GM23248 (cell line): ENCODE measurements around the gene LGALS3BP. TPM values are rescaled to one million over a fixed set of nuclear protein-coding genes. Genes with fewer than 3 reads are reported as not detected.

Experiments
- DNase-seq: peaks from one replicate; pipeline ENCODE4 v3.0.0-alpha.2; 2015
- H2AFZ ChIP-seq: fragments of 200-600 bp; sonication (generic); 2 replicates; pipeline ENCODE4 v1.6.1; 2016; ENCODE audit warnings: antibody characterized with exemption
- H3F3A ChIP-seq: fragments of 200-600 bp; sonication (generic); 2 replicates; pipeline ENCODE4 v1.6.1; 2016; ENCODE audit warnings: mild to moderate bottlenecking, antibody characterized with exemption, mixed run types; ENCODE audit not compliant: insufficient read depth
- H3K27ac ChIP-seq: fragments of 200-600 bp; sonication (generic); 2 replicates; pipeline ENCODE4 v1.5.1; 2016; ENCODE audit warnings: mild to moderate bottlenecking
- H3K27me3 ChIP-seq: fragments of 200-600 bp; sonication (generic); replicated peaks from 2 replicates; pipeline ENCODE4 v1.6.1; 2016; ENCODE audit warnings: mild to moderate bottlenecking; ENCODE audit not compliant: insufficient read depth
- H3K36me3 ChIP-seq: fragments of 200-600 bp; sonication (generic); 2 replicates; pipeline ENCODE4 v1.6.1; 2016; ENCODE audit warnings: low read depth, mild to moderate bottlenecking
- H3K4me1 ChIP-seq: fragments of 200-600 bp; sonication (generic); 2 replicates; pipeline ENCODE4 v1.6.1; 2016; ENCODE audit warnings: mild to moderate bottlenecking; ENCODE audit not compliant: insufficient read depth
- H3K4me2 ChIP-seq: fragments of 200-600 bp; sonication (generic); one replicate; pipeline ENCODE4 v1.6.1; 2016; ENCODE audit warnings: mild to moderate bottlenecking; ENCODE audit not compliant: unreplicated experiment
- H3K4me3 ChIP-seq: fragments of 200-600 bp; sonication (generic); 2 replicates; pipeline ENCODE4 v1.5.1; 2016; ENCODE audit warnings: mild to moderate bottlenecking
- H3K79me2 ChIP-seq: fragments of 200-600 bp; sonication (generic); 2 replicates; pipeline ENCODE4 v1.6.1; 2016; ENCODE audit warnings: mild to moderate bottlenecking; ENCODE audit not compliant: insufficient read depth
- H3K9ac ChIP-seq: fragments of 200-600 bp; sonication (generic); 2 replicates; pipeline ENCODE4 v1.6.1; 2016; ENCODE audit warnings: mild to moderate bottlenecking
- H3K9me2 ChIP-seq: fragments of 200-600 bp; sonication (generic); 2 replicates; pipeline ENCODE4 v1.6.1; 2016; ENCODE audit warnings: mixed run types, mild to moderate bottlenecking, moderate library complexity; ENCODE audit not compliant: insufficient read depth
- H3K9me3 ChIP-seq: fragments of 200-600 bp; sonication (generic); one replicate; pipeline ENCODE4 v1.6.1; 2017; ENCODE audit warnings: low read depth
- H4K20me1 ChIP-seq: fragments of 200-600 bp; sonication (generic); 2 replicates; pipeline ENCODE4 v1.6.0; 2016; ENCODE audit not compliant: insufficient read depth
- EZH2 ChIP-seq: fragments of 200-600 bp; sonication (generic); IDR thresholded peaks from 2 replicates; pipeline ENCODE4 v1.6.1; 2018; ENCODE audit warnings: antibody characterized with exemption, mild to moderate bottlenecking; ENCODE audit not compliant: insufficient read depth, poor library complexity, severe bottlenecking
- EZH2phosphoT487 ChIP-seq: fragments of 200-600 bp; sonication (generic); IDR thresholded peaks from 2 replicates; pipeline ENCODE4 v1.6.1; 2018; ENCODE audit warnings: antibody characterized with exemption, moderate library complexity, mild to moderate bottlenecking, low read depth; ENCODE audit not compliant: insufficient read depth
- WGBS, 2 experiments: methylation state at CpG; one replicate each; pipeline ENCODE4 v1.1.6; 2015 to 2017; ENCODE audit warnings: low lambda C conversion rate in 2 of 2, low coverage in 1 of 2; ENCODE audit errors: missing lambda C conversion rate in 2 of 2; 5-methylcytosine and 5-hydroxymethylcytosine counted together
- in situ Hi-C: fragments of 300-500 bp; cut with MboI; formaldehyde crosslinking; loops from 2 replicates; pipeline ENCODE4 v1.15.0; 2020
- polyA plus RNA-seq: library from polyadenylated mRNA; unstranded; fragments of >200 nt; fragmentation: Nextera tagmentation; extraction: Ambion mirVana; gene quantifications from 2 replicates; pipeline ENCODE4 v1.2.1, GENCODE V29; 2016
- total RNA-seq: library from RNA; depleted of rRNA; stranded (reverse); fragments of >200 nt; shearing (Covaris generic); gene quantifications from 2 replicates; pipeline ENCODE4 v1.2.3, GENCODE V29; 2014; rRNA removed

Gene LGALS3BP
- total and polyA plus RNA-seq, 2 experiments from 2014 or later, result 8.6 to 8.8 TPM

DNA sequence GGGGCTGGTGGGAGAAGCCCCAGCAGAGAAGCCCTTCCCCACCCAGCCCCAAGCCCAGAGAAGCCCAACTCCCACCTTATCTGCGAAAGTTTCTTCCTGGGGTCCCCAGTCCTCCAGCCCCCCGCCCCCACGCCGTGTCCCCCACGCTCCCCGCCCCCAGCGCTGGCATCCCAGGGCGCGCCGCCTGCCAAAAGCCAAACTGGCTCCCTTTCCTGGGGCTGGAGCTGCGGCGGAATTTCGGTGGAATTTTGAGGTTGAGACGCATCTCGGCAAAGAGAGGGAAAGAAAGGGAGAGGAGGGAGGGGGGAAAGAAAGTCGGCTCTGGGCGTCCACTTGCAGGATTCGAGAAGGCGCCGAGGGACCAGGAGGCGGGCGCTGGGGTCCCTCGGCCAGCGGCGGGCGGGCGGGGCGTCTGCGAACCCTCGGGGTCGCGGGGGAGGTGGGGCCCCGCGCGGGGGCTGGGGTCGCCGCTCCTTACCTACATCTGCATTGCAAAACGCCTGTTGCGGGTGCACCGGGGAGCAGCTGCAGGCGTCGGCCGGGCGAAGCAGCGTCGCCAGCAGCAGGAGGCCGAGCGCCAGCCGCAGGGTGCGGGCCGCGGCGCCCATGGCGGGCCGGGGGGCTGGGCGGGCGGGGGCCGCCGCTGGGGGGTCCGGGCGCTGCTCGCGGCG is 55.1 kb downstream of the LGALS3BP start:
- H3K27ac ChIP-seq, result peak overlapping the region; percentile 65
- H4K20me1 ChIP-seq, result no peaks in the 10 kb centered on the region; the same call in 1 of the 2 replicates
- no peaks in the 10 kb centered on the region for H3K9me3 ChIP-seq
- TF ChIP-seq EZH2phosphoT487 (no peak), EZH2 (no peak)
- no peak overlapping the region for H2AFZ ChIP-seq
- H3K4me3 ChIP-seq, result peak overlapping the region; percentile 80
- H3K9ac ChIP-seq, result peak overlapping the region; percentile 82
- peak; percentile 67 for DNase-seq
- 1 to 2% methylated on average over 15 to 58 of the region's 64 CpGs for WGBS, 2 experiments
- peaks cover 51% of the 10 kb centered on the region for H3K79me2 ChIP-seq
- no peaks in the 10 kb centered on the region for H3K9me2 ChIP-seq
- no peaks in the 10 kb centered on the region for H3K27me3 ChIP-seq
- peak overlapping the region; percentile 100 for H3K4me2 ChIP-seq
- H3K36me3 ChIP-seq, result no peaks in the 10 kb centered on the region
- H3K4me1 ChIP-seq, result peaks cover 32% of the 10 kb centered on the region
- in situ Hi-C loops, result no loop called here
- peaks cover 37% of the 10 kb centered on the region for H3F3A ChIP-seq

DNA sequence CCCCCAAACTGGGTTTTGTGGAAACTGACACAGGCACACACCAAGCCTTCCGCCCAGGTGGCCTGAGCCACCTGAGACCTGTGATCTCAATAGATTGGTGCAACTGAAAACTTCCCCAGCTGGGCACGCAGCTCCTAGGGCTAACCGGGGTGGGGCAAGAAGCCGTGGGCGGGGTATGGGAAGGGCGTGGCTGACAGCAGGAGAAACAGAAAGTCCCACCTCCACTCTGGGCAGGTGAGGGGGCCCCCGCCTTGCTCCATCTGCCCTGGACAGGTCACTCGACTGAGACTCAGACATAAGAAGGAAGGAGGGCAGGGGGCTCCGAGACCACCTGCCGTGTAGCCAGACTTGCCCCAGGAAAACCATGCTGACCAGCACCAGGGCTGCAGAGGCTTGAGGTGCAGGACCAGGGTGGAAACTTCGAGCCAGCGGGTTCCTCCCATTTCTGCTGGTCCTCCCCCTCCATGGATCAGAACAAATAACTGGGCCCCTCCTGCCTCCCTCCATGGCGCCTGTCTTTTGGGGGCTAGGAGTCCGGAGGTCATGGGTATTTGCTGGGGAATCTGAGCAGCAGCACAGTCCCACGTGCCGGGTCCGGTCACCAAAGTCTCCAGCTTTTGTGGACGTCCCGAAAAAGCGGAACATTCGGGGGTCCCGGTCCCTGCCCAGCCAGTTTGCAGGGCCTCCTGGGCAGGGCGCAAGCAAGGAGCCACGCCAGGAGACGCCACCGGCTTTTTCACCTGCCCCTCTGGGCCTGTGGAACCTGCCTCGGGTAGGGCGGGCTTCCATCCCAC is 55.9 kb downstream of the LGALS3BP start:
- Histone ChIP-seq H3K4me2 (peak overlapping the region; percentile 100), H3F3A (peaks cover 37% of the 10 kb centered on the region), H2AFZ (no peak overlapping the region), H3K36me3 (no peaks in the 10 kb centered on the region), H3K9me3 (no peaks in the 10 kb centered on the region), H3K4me3 (peak overlapping the region; percentile 80), H4K20me1 (no peaks in the 10 kb centered on the region; the same call in 1 of the 2 replicates), H3K79me2 (peaks cover 58% of the 10 kb centered on the region), H3K9ac (peak overlapping the region; percentile 82), H3K9me2 (no peaks in the 10 kb centered on the region), H3K27me3 (no peaks in the 10 kb centered on the region), H3K4me1 (peaks cover 36% of the 10 kb centered on the region), H3K27ac (peak overlapping the region; percentile 65)
- DNase-seq, result peak; percentile 68
- TF ChIP-seq EZH2phosphoT487, result no peak
- no peak for TF ChIP-seq EZH2
- in situ Hi-C loops, result no loop called here
- WGBS, 2 experiments, result 2% methylated on average over 27 to 28 of the region's 28 CpGs

DNA sequence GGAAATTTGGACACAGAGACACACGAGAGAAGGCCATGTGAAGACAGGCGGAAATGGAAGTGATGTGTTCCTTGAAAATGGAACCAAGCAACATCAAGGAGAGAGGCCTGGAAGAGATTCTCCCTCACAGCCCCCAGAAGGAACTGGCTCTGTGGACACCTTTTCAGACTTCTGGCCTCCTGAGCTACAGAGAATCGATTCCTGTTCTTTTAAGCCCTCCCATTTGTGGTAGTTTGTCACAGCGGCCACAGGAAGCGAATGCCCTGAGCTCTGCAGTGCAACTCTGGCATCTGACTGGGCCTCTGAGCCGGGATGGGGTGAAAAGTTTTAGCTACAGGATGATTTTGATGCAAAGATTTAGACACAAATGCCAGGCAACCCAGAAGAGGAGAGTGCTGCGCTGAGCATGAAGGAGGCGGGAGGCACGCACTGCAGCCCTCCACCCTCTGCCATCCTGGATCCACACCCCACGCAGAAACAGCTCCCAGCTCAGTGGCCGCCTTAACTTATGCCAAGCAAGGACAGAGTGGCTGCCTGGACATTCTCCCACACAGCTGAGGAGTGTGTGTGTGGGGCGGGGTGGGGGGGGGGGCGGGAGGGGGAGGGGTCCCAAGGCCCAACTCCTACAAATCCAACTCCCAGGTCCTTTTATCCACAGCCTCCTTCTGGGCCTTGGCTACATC is 56.8 kb downstream of the LGALS3BP start:
- Histone ChIP-seq H3K27ac (peak overlapping the region; percentile 65), H3K79me2 (peaks cover 67% of the 10 kb centered on the region), H2AFZ (no peak overlapping the region), H4K20me1 (no peaks in the 10 kb centered on the region; the same call in 1 of the 2 replicates), H3K9me3 (no peaks in the 10 kb centered on the region), H3K9ac (peak overlapping the region; percentile 82), H3K4me3 (peak overlapping the region; percentile 80), H3K27me3 (no peaks in the 10 kb centered on the region), H3K9me2 (no peaks in the 10 kb centered on the region), H3K4me2 (peak overlapping the region; percentile 100), H3K36me3 (no peaks in the 10 kb centered on the region), H3F3A (peaks cover 37% of the 10 kb centered on the region), H3K4me1 (peaks cover 42% of the 10 kb centered on the region)
- peak; percentile 58 for DNase-seq
- 4 to 8% methylated on average over 12 of the region's 13 CpGs for WGBS, 2 experiments
- TF ChIP-seq EZH2 (no peak), EZH2phosphoT487 (no peak)
- in situ Hi-C loops, result no loop called here

DNA sequence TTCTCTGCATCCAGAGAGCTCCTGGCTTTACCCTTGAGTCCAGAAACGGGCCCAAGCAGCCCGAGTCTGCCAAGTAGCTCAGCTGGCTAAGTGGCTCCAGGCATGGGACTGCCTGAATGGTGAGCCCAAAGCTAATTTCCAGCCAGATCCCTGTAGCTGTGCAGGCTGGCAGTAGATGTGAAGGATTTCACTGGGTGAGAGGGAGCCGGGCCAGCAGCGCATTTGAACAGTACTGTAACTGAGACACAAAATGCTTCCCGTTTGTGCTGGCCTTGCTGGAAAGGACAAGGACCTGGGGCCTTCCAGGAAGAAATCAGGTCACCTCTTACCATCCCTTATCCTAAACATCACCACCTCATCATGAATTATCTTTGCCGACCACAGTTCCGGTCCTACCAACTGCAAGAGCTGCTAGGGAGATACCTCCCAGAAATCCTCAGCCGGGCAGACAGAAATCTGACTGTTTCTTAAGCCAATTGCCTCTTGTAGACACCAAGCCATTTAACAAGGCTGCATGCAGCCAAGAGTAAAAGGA is 58.2 kb downstream of the LGALS3BP start:
- Histone ChIP-seq H3K27me3 (no peaks in the 10 kb centered on the region), H3K79me2 (peaks cover 82% of the 10 kb centered on the region), H3F3A (peaks cover 34% of the 10 kb centered on the region), H3K4me2 (peak overlapping the region; percentile 97), H3K4me3 (peak overlapping the region; percentile 80), H3K9ac (peak overlapping the region; percentile 62), H3K9me3 (no peaks in the 10 kb centered on the region), H3K36me3 (peaks cover 4% of the 10 kb centered on the region), H4K20me1 (no peaks in the 10 kb centered on the region; the same call in 1 of the 2 replicates), H3K4me1 (peaks cover 46% of the 10 kb centered on the region), H2AFZ (no peak overlapping the region), H3K9me2 (no peaks in the 10 kb centered on the region), H3K27ac (peak overlapping the region; percentile 65)
- 6 to 11% methylated on average over 8 of the region's 8 CpGs for WGBS, 2 experiments
- DNase-seq, result peak; percentile 62
- TF ChIP-seq EZH2 (no peak), EZH2phosphoT487 (no peak)
- in situ Hi-C loops, result no loop called here

Other genes starting within 250 kb of the LGALS3BP start
- 10.4 and 16.8 TPM in 2 replicates for gene CYTH1, start 197.7 kb downstream of the LGALS3BP start, total RNA-seq
- gene CYTH1, start 197.7 kb downstream of the LGALS3BP start, polyA plus RNA-seq, result 11.7 TPM in 2 replicates
- gene USP36, start 139.1 kb downstream of the LGALS3BP start, total RNA-seq, result 30.2 and 35.5 TPM in 2 replicates
- 19.9 and 22.3 TPM in 2 replicates for gene USP36, start 139.1 kb downstream of the LGALS3BP start, polyA plus RNA-seq
- gene CEP295NL, start 76.7 kb downstream of the LGALS3BP start, total RNA-seq, result 0.11 and 1.0 TPM in 2 replicates
- gene CEP295NL, start 76.7 kb downstream of the LGALS3BP start, polyA plus RNA-seq, result 0.14 and 0.35 TPM in 2 replicates
- gene TIMP2, start 54.5 kb downstream of the LGALS3BP start, total RNA-seq, result 587 and 620 TPM in 2 replicates
- 102 and 103 TPM in 2 replicates for gene TIMP2, start 54.5 kb downstream of the LGALS3BP start, polyA plus RNA-seq
- gene CANT1, start 29.8 kb upstream of the LGALS3BP start, total RNA-seq, result 52.0 and 52.4 TPM in 2 replicates
- 44.8 and 46.2 TPM in 2 replicates for gene CANT1, start 29.8 kb upstream of the LGALS3BP start, polyA plus RNA-seq
- 12.2 and 14.4 TPM in 2 replicates for gene C1QTNF1, start 44.2 kb upstream of the LGALS3BP start, total RNA-seq
- 5.7 and 6.1 TPM in 2 replicates for gene C1QTNF1, start 44.2 kb upstream of the LGALS3BP start, polyA plus RNA-seq
- gene ENGASE, start 94.9 kb upstream of the LGALS3BP start, total RNA-seq, result 7.8 and 8.4 TPM in 2 replicates
- 4.3 and 5.1 TPM in 2 replicates for gene ENGASE, start 94.9 kb upstream of the LGALS3BP start, polyA plus RNA-seq